DMS 273 treated with DMSO at 0.1 percent for 48 hours (cell line): ENCODE measurements around the gene SVOPL.

Experiments
- DNase-seq: peaks from one replicate; lab custom pipeline; 2025; lab: John Stamatoyannopoulos, UW

The SVOPL gene

GRCh38 chr7:138556771-138557484 lies 144.2 kb downstream of the SVOPL start:
- DNase-seq = no peak

- DNase-seq = no peak
These were observed 145.5 kb downstream of the SVOPL start for GRCh38 chr7:138555684-138556083.

GRCh38 chr7:138554674-138555073 lies 146.5 kb downstream of the SVOPL start:
- no peak for DNase-seq

- no peak for DNase-seq
These were observed 147.4 kb downstream of the SVOPL start for GRCh38 chr7:138553805-138554204.

- DNase-seq = no peak
These were observed 150.1 kb downstream of the SVOPL start for GRCh38 chr7:138551102-138551501.

- DNase-seq = no peak
These were observed 150.8 kb downstream of the SVOPL start for GRCh38 chr7:138550337-138550736.

- no peak for DNase-seq
These were observed 152.1 kb downstream of the SVOPL start for GRCh38 chr7:138549082-138549481.

GRCh38 chr7:138546829-138547228 lies 154.3 kb downstream of the SVOPL start:
- no peak for DNase-seq

- no peak for DNase-seq
These were observed 155.0 kb downstream of the SVOPL start for GRCh38 chr7:138546064-138546619.

GRCh38 chr7:138545123-138545522 lies 156.0 kb downstream of the SVOPL start:
- DNase-seq = no peak
